Stimulated activated naive CD4-positive, alpha-beta T cell treated with Interleukin-2 at 50 U/mL for 16 hours (primary cell): Measurements from ENCODE around the gene TRAF1.
A peak's percentile ranks its signal among the peaks of the same experiment; 100 is the strongest.

ENCODE experiments used
- DNase-seq: peaks from one replicate; lab custom pipeline; 2025; lab: John Stamatoyannopoulos, UW

TRAF1 gene

GRCh38 chr9:120924698-120925534, 1.7 kb downstream of the TRAF1 start:
- no peak for DNase-seq

- no peak for DNase-seq
Observed at GRCh38 chr9:120923620-120924328, 2.8 kb downstream of the TRAF1 start.

- DNase-seq: no peak
Observed at GRCh38 chr9:120922404-120923195, 4.0 kb downstream of the TRAF1 start.

- DNase-seq: no peak
Observed at GRCh38 chr9:120921661-120922181, 4.9 kb downstream of the TRAF1 start.

- peak; percentile 31 for DNase-seq
Observed at GRCh38 chr9:120920806-120921178, 5.8 kb downstream of the TRAF1 start.

- DNase-seq: no peak
Observed at GRCh38 chr9:120919843-120920805, 6.5 kb downstream of the TRAF1 start.

- DNase-seq: no peak
Observed at GRCh38 chr9:120918931-120919842, 7.4 kb downstream of the TRAF1 start.

- no peak for DNase-seq
Observed at GRCh38 chr9:120917929-120918762, 8.4 kb downstream of the TRAF1 start.

DNA sequence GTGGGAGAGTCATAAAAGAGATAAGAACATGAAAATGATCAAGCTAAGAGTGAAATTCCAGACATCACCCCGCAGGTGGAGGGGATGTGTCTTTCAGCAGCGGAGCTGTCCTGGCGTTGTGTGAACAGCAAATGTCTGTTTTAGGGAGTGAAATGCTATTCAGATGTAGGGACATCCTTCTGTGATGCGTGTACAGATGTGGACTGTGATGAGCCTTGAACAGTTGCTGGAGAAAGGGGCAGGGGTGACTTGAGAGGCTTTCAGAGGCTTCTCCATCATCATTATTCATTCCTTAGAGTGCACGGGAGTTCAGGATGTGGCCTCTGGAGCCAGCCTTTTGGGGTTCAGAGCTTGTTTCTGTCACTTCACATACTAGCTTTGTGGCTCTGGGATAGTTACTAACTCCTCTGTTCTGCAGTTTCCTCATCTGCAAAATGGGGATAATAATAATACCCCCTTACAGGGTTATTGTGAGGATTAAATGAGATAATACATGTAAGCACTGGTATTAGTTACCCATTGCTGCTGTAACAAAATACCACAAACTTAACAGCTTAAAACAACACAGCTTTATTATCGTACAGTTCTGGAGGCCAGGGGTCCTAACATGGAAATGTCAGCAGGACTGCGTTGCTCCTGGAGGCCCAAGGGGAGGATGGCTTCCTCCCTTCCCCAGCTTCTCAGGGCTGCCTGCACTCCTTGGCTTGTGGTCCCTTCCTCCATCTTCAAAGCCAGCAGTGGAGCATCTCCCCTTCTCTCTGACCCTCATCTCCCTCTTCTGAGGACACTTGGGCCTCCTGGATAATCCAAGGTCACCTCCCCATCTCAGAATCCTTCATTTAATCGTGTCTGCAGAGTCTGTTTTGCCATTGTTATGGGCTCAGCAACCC, 9.4 kb downstream of the TRAF1 start:
- DNase-seq: no peak

GRCh38 chr9:120916588-120916987, 10.0 kb downstream of the TRAF1 start:
- DNase-seq: no peak

GRCh38 chr9:120915854-120916470, 10.6 kb downstream of the TRAF1 start:
- DNase-seq: peak; percentile 51

GRCh38 chr9:120914953-120915352, 11.6 kb downstream of the TRAF1 start:
- no peak for DNase-seq

GRCh38 chr9:120914396-120914795, 12.2 kb downstream of the TRAF1 start:
- no peak for DNase-seq

DNA sequence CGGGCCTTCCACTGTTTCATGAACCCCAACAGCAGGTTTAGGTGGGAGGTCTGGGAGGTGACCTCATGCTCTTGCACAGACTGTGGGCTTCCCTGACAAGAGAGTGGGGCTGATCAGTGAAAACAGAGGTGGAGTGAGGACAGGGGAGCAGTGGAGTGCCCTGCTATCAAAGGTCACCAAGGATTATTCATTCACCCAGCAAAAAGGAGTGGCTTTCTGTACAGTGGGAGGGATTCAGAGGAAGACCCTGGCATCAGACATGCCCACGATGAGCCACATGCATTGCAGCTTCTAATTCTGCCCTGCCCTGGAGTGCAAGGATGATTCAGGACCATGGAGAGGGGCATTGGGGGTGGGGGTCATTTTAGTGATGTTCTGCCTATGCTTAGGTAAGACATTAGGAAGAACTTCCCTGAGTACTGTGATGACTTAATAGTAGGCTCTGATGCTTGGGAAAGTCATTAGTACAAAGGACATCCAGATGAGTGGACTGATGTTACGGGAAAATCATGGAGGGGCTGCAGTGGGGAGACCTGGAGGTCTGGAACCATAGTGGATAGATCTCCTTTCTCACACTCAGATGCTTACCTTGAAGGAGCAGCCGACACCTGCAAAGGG, 12.8 kb downstream of the TRAF1 start:
- peak; percentile 29 for DNase-seq

DNA sequence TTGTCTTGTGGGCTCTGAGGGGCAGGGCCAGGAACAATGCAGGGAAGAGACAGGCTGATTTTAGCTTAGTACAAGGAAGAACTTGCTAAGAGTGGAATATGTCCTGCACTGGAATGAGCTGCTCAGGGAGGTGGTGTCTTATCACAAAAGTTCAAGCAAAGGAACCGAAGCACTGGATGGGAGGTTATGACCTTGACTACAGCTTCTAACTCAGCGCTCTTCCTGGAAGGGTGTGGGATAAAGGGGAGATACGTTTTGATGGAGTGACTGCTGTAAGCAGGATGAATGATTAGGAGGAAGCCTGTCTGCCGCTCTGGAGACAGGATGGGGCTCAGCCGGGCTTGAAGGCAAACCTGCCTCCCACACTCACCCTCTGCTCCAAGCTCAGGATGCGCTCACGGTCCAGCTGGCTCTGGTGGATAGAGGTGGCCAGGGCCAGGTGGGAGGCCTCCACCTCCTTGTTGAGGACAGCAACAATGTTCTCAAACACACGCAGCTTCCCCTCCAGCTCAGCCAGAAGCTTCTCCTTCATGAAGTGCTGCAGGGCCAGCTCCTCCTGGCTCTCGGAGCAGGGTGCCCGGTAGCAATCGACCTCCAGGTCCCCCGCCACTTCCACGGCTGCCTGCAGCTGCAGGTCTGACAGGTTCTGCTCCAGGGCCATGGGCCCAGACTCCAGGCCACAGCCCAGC, 13.5 kb downstream of the TRAF1 start:
- DNase-seq: no peak

GRCh38 chr9:120911295-120911837, 15.2 kb downstream of the TRAF1 start:
- DNase-seq: no peak
